ENCODE results near the gene HOXA3.

HOXA3 gene

DNA sequence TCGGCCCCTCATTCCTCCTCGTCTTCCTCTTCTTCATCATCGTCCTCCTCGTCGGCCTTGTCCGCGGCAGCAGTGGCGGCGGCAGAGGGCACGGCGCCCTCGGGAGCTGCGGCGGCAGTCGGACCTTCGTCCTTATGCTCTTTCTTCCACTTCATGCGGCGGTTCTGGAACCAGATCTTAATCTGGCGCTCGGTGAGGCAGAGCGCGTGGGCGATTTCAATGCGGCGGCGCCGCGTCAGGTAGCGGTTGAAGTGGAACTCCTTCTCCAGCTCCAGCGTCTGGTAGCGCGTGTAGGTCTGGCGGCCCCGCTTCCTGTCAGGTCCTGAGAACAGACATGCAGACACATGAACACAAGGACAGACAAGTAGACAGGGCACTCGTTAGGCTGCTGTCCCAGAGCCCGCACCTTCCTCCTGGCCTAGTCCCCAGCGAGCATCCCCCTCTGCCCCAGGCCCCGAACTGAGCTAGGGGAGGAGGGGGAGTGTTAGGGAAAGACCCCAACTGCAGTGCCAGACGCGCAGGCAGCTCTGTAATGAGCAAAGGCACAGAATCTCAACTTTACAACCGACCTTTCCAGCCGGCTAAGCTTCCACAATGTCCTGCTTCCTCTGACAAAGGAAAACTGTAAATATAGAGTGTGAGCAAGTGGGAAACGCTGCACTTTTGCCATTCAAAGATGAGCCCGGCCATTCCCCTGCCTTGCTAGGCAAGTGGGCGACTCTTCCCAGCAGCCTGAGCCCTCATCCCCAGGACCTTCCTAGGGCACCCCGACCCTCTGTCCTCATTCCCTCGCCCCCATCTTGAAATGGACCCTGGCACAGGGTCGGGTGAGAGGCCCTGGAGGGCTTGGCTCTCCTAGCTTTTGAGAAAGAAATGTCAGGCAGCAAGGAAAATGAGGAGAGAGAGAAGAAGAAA is 2.8 kb upstream of the HOXA3 start:
- DNase-seq, result peak; percentile 69

DNA sequence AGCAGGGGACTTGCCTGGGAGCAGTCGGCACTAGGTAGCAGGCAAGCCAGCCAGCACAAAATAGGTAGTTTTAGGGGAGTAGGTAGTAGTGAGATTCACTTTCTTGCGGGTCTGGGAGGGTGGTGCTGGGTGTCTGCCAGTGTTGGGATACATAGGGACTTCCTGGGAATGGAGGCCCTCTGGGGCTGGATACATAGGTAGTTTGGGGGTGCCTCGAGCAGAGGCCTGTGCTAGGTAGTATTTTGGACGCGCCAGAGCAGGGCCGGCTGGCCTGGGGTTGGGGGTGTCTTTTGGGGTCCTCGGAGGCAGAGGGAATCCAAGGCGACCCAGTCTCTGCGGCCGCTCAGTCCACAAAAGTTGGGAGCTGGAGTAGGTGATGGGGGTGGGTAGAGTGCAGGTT is 2.0 kb upstream of the HOXA3 start:
- DNase-seq, result no peak

DNA sequence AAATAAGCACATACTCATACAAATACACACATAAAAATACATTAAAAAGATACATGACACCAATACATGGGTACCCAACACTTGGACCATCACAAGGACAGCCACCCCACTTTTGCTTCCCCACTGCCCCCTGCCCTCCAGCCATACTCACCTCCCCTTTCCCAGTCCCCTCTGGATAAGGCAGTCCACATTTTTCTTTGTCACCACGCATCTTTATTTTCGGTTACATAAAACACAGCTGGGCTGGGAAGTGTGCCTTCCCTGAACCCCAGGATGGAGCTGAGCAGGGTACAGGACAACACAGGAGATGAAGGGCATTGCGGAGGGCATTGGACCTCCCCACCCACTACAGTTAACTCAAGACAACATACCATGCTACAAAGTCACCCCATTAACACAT is 1.1 kb upstream of the HOXA3 start:
- DNase-seq, result no peak

DNA sequence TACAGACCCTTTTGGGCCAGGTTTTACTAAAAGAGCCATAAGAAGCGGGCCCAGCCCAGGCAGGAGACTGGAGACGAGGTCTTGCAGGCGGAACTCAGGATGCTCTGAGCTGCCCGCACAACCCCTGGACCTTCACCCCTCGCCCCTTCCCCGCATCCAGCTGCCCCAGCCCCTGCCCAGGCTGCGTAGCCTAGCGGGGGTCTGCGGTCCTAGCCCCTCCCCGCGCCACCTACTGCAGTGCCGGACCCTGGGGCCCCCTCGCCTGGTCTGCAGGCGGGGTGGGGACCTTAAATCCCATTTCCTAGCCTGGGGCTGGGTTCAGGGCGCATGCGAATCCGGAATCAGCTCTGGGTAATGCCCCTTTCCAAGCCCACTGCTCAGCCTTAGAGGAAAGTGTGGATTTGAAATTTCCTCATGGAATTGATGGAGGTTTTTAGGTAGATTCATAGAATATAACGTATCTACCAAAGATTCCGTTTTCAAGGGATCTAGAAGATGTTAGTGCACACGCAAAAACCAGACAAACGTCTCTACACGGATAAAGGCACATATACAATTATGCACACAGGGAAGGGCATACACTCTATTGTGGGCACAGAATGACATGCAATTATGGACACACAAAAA is 546 bp upstream of the HOXA3 start:
- no peak for DNase-seq

DNA sequence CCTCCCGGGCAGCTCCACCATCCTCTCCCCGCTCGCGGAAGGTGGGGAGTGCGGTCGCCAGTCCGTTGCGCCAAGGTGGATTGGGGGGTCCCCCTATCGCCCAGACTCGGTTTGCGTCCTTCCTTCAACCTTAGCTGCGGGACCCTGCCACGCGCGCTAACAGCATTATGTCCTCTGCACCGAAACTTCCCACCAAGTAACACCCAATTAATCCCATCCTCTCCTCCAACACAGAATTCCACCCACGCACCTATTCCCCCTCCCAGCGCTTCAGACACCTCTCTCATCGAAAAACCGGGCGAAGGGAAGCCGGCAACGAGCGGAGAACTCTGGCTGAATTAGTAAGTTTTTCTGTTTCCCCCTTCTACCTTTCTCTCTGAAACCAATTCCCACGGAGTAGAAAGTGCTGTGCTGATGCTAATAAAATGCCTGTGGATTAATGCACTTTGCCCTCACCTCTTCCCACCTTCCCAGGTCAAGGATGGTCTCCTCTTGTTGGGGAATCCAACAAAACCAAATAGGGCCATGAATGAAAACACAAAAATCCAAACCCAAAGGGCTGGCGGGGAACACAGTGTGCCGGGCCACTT is 947 bp downstream of the HOXA3 start:
- no peak for DNase-seq

DNA sequence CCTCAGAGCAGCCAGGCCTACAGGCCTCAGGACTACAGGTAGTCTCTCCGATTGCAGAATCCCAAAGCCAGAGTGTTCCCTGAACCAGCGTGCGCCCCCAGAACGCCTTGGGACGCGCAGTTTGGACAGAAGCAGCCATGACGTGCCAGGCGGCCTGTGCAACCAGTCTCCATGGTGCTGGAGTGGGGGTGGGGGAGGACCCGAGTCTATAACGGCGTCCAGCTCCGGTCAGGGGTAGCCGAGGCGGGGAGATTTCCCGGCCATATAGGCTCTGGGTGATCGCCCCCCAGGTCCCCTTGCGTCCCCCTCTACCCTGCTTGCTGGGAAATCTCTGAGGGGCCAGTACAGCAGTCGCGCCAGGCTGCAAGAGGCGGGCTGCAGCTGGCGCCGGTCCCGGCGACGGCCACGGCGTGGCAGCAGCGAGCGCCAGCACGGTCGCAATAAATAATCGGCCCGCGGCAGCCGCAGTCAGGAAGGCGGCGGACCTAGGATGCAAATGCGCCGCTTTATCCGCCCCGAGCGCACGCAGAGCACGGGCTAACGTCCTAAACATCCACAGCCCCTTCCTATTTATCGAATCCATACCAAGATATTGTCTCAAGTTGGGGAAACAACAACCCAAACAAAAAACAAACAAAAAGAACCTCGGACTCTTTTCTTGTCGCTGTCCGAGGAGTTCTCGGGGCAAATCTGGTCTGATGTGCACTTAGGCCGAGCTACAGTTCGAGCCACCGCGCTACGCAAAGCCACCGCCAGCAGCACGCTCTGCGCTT is 1.6 kb downstream of the HOXA3 start:
- DNase-seq, result peak; percentile 78

DNA sequence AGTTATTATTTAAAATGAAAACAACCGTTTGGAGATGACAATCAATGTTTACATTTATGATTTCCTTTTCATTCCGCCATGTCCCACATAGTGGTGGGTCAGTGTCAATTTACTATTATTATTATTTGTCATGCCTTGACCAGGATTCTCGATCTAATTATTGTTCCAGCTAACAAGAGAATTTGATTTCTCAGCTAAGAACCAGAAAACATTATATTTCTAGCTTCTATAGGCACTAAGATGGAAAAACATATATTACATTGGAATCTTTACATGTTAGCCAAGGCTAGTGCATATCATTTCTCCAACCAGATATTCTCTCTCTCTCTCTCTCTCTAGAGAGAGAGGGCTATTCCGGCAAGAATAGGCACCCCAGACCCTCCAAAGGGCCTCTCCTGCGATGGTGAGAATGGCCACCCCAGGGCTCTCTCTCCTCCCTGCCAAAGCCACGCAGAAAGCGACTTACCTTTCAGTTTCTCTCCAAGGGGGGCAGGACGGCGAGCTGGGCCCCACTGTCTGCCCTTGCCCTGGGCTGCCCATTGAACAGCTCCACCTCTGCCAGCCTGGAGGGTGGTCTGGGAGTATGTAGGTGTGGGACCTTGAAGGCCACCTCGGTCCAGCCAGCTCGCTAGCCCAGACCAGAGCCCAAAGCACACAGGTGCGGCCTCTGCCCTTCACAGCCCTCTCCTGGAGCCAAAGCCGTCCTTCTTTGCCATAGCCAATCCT is 2.4 kb downstream of the HOXA3 start:
- DNase-seq, result no peak

DNA sequence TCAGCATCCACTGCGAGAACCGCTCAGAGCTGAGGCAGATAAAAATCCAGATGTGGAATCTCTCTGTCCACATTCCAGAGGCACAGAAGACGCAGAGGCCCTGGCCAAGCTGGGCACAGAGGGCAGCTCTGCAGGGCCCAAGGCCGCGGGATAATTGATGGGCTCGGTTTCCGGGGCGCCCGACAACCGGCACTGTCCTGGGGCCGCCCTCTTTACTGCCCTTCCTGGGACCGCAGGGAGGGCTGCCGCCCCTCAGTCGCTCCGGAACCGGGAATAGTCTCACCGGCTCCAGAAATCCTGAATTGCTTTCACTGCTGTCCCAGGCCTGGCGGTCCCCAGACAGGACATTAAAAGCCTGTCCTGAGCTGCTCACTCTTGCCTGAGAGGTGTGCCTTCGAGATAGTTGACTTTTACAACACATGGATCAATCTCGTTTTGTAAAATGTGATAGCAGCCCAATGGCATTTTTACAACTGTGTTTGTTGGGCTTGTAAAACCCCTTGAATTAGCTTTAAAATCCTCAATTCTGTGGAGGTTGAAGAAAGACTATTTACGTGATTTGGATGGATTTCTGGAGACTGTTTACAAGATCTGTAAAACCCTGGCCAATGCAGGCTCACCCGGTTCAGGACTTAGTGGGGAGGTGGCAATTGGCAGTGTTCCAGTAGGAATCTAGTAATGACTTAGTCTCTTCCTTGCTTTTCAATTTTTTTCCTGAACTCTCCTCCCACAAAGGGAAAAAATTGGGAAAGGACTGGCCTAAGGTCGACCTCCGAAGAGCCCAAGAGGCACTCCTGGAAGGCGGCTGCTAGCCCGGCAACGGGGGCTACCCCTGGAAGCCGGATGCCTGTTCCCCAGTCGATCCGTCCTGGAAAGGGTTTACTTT is 3.4 kb downstream of the HOXA3 start:
- DNase-seq, result no peak

DNA sequence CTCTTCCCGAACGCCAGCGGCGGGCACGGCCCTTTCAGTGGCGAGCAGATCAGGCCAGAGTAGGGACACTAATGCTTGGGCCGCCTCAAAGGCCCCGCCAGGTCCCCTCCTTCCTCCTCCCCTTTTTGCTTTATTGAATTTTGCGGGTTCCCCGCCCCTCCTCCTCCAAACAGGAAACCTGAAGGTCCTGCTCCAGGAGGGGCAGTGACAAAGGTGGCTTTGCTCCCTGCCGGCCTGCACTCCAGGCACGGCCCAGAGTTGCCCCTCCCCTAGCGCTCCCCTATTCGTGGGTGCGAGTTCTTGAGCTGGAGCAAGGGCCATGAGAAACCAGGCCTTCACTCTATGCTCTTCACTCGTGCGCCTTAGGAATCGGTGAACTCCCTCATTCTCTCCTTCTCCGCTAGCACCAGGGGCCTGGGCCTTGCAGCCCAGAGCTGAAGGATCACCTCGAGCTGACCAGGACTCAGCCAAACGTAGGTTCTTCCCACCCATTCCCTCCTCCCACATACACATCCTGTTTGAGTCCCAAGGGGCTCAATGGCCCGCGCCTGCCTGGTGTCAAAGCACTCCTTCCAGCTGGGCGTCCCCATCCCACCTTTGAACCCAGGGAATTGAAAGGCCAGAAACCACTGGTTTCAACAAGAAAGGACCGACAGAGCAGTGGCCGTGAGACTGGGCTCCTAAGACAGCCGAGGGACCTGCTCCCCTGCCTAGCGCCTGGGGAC is 4.2 kb downstream of the HOXA3 start:
- DNase-seq, result no peak

DNA sequence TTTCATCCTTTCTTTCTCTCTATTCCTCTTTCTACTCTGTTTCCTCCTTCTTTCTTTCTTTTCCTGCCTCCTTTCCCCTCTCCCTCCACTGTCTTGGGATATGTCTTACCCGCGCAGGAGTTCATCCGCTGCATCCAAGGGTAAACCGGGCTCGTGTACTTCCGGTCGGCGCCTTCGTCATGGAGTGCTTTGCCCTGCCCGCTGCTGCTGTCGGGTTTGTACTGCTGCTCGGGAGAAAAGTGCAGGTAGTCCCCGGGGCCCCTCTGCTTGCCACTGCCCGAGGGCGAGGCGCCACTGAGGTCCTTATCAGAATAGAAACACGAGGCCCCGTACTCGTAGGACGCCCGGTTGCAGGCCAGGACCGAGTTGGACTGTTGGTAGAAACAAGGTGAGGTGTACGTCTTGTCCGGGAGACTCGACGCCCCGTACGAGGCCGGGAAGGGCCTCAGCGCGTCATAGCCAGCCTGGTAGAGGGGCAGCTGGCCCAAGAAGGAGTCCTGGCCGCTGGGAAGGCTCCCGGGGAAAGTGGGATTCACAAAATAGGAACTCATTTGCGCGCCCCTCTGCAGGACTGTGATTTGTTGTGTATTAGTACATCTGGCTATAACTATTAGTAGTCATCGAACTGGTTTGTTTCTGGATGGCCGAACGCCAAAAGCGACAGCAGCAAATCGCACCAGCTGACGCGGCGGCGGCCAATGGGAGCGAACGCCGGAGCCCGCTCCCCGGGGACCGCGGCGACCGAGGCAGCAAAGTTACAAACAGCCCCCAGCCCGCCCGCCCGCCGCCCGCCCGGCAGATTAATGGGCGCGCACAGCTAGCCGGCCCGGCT is 5.0 kb downstream of the HOXA3 start, which contains the start of gene HOXA6:
TSS of gene HOXA6 (minus strand) at position 576 of the 832 bp plus-strand sequence. CDS start at position 551, 25 bp downstream.
- no peak for DNase-seq

DNA sequence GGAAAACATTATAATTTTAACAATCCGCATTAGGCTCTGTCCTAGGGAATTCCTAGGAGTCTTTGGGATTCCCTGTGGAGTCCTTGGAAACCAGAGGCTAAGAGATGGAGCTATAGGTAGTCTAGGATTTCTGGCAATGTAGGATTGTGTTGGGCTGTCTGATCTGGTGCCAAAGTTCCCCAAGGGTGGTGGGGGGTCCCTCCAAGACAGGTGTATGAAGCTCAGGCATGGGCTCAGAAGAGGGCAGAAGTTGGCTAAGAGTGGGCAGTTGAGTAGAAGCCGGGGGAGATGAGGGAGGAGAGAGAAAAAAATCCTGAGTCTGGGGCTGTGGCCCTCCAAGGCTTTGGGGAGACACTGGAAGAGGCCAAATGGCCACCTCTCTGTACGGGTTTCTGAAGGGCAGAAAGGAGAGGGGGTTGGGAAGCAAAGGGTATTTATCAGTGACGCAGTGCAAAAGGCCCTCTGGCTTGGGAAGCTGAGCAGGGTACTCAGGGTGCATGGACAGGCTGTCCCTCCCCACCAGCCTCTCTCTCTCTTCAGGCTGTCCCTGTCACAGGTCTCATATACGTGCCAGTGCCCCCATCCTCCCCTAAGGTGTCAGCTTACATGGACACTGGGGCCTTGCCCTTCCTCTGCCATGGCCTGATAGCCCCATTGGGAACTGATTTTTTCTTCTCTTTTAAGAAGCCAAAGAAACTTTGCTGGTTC is 5.7 kb downstream of the HOXA3 start:
- no peak for DNase-seq

DNA sequence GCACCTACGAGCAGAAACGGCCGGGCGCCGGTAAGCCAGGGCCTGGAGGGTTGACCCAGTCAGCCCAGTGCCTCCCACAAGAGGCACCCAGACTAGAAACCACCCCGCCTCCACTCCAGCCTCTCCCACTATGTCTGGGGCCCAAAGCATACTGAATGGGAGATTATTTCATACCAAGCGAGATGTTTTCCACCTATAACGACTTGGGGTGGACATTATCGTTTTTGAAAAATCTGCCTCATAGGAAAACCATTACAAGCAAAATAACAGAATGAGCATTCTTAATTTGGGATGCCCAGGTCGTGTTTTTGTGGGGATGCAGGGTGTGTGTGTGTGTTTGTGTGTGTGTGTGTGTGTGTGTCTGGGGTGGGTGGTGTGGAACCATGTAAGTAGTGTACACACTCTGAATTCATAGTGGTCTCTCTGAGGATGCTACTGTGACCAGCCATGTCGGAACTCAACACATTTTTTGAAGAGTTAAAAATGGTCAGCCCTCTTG is 6.4 kb downstream of the HOXA3 start:
- no peak for DNase-seq

DNA sequence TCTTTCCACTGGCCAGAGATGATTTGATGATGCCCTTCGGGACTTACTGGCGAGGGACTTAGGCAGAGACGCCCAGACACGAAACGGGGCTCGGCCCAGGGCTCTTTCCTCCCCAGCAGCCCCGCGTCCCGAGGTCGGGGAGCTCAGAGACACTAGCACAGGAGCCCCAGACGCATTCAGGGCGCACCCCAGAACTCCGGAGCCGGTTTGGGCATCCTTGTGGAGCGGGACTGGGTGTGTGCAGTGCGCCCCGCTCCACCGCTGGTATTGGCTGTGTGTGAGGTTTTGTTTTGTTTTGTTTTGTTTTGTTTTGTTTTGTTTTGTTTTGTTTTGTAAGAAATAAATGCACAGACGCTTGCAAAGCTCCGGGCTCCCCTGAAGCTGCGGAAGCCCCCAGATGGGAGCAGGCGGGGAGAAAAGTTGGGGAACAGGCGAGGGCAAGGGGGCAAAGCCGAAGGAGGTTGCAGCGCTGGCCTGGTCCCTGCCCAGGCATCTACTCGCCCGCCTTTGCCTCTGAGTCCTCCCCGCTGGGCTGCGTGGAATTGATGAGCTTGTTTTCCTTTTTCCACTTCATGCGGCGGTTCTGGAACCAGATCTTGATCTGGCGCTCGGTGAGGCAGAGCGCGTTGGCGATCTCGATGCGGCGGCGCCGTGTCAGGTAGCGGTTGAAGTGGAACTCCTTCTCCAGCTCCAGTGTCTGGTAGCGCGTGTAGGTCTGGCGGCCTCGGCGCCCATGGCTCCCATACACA is 7.0 kb downstream of the HOXA3 start:
- DNase-seq, result no peak

DNA sequence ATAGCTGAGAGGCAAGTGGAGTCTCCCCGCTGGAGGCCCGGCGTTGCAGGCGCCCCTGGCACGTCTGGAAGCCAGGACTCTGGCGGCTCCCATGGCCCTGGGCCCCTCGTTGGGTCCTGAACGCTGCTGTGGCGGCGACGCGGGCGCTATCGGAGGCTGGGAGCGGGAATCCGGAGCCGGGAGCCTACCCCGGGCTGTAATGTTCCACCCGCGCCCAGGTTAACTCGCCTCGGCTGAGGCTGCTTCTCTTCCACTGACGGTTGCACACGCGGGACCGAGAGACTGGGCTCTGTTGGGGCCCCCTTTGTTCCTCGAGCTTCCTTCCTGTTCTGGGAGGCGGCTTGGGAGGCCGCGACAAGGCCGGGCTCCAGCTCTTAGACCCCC is 7.6 kb downstream of the HOXA3 start:
- no peak for DNase-seq

DNA sequence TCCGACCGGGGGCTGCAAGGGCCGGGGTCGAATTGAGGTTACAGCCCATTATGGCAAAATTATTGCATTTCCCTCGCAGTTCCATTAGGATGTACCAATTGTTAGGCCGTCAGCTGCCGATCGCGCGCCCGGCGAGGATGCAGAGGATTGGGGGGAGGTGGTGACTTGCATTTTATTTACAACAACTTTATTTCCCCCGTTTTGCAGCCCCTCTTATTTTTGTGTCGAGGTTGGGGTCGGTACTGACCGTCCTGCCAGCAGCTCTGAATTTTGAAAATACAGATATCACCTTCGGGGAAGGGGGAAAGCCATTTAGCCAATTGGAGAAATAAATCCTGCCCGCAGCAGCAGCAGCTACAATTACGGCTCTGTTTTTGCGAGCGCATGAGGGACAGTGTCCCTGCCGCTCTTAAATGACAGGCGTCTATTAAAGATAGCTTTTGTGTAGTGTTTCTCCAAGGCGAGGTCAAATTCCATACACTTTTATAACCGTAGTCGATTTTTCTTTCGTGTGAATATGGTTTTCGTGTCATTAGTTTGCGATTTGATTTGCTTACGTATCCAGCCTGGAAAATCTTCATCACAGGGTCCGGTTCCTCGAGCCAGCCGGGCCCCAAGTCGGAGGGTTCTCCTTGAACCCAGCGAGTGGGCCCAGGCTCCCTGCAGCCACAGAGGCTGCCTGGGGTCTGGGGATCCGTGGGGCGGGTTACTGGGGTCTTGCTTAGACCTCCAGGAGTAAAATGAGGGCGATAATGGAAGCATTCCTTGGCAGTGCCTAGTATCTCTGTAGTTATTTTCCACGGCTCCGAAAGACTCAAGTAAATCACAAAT is 8.2 kb downstream of the HOXA3 start:
- no peak for DNase-seq

DNA sequence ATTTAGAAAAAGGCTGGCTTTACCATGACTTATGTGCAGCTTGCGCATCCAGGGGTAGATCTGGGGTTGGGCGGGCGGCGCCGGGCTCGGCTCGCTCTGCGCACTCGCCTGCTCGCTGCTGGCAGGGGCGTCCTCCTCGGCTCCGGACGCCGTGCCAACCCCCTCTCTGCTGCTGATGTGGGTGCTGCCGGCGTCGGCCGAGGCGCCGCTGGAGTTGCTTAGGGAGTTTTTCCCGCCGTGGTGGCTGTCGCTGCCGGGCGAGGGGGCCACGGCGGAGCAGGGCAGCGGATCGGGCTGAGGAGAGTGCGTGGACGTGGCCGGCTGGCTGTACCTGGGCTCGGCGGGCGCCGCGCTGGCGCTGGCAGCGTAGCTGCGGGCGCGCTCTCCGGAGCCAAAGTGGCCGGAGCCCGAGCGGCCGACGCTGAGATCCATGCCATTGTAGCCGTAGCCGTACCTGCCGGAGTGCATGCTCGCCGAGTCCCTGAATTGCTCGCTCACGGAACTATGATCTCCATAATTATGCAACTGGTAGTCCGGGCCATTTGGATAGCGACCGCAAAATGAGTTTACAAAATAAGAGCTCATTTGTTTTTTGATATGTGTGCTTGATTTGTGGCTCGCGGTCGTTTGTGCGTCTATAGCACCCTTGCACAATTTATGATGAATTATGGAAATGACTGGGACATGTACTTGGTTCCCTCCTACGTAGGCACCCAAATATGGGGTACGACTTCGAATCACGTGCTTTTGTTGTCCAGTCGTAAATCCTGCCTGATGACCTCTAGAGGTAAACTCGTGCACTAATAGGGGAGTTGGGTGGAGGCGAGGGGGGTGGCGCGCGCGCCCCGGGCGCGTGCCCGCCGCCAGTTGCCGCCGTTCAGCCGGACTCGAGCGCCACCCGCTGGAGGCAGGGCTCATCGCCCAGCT is 9.1 kb downstream of the HOXA3 start, which contains the start of gene HOXA5:
TSS of gene HOXA5 (minus strand) at position 659 of the 927 bp plus-strand sequence. CDS start at position 585, 74 bp downstream.
- DNase-seq, result no peak
